SK-N-SH (cell line): ENCODE measurements around the gene TSC22D2. TPM values are rescaled to one million over a fixed set of nuclear protein-coding genes. Genes with fewer than 3 reads are reported as not detected.

Source experiments
- CTCF ChIA-PET: fragments of 300-600, 350-600 bp; formaldehyde crosslinking; extraction: SDS; loops from one replicate; lab custom pipeline; 2021; lab: Yijun Ruan, JAX
- POLR2A ChIA-PET: fragments of 350-600 bp; sonication (Branson Sonifier 250); formaldehyde crosslinking; extraction: SDS; loops from one replicate; lab custom pipeline; 2020; ENCODE audit warnings: antibody characterized with exemption, inconsistent platforms; lab: Yijun Ruan, JAX
- DNase-seq: peaks from one replicate; pipeline ENCODE4 v3.0.0; 2012
- H2AFZ ChIP-seq: fragments of 200-600 bp; sonication (generic); 2 replicates; pipeline ENCODE4 v1.8.1; 2016; ENCODE audit warnings: antibody characterized with exemption, mild to moderate bottlenecking, low read depth
- H3F3A ChIP-seq: fragments of 200-600 bp; sonication (generic); replicated peaks from 2 replicates; pipeline ENCODE3; 2016; ENCODE audit warnings: antibody characterized with exemption, mild to moderate bottlenecking; ENCODE audit not compliant: insufficient read depth
- H3K27ac ChIP-seq, 2 experiments: fragments of 200-500 bp in 1 of 2; fragments of 200-600 bp in 1 of 2; sonication (Bioruptor generic) in 1 of 2; sonication (generic), shearing (Covaris generic) in 1 of 2; 2 replicates each; pipeline versions ENCODE4 v1.5.1 to v1.6.1; 2014 to 2016; ENCODE audit warnings: low read depth in 2 of 2, inconsistent platforms in 1 of 2, low read length in 1 of 2, mild to moderate bottlenecking in 1 of 2, mixed read lengths in 1 of 2
- H3K27me3 ChIP-seq: fragments of 200-600 bp; sonication (generic), shearing (Covaris generic); 2 replicates; pipeline ENCODE4 v1.6.1; 2016; ENCODE audit warnings: mixed run types; ENCODE audit not compliant: insufficient read depth
- H3K36me3 ChIP-seq, 2 experiments: fragments of 200-500 bp in 1 of 2; fragments of 200-600 bp in 1 of 2; sonication (Bioruptor generic) in 1 of 2; sonication (generic) in 1 of 2; replicated peaks in 1 of 2; 2 replicates each; pipeline versions ENCODE3 to v1.5.1; 2014 to 2016; ENCODE audit warnings: low read length in 1 of 2, mild to moderate bottlenecking in 1 of 2; ENCODE audit not compliant: insufficient read depth in 2 of 2, control insufficient read depth in 1 of 2
- H3K4me1 ChIP-seq, 2 experiments: fragments of 200-500 bp in 1 of 2; fragments of 200-600 bp in 1 of 2; sonication (Bioruptor generic) in 1 of 2; sonication (generic), shearing (Covaris generic) in 1 of 2; 2 replicates each; pipeline versions ENCODE4 v1.5.1 to v1.6.1; 2014 to 2016; ENCODE audit warnings: low read depth in 1 of 2, low read length in 1 of 2, mixed run types in 1 of 2; ENCODE audit not compliant: insufficient read depth in 2 of 2, control insufficient read depth in 1 of 2
- H3K4me2 ChIP-seq: fragments of 200-600 bp; sonication (generic), shearing (Covaris generic); 2 replicates; pipeline ENCODE4 v1.6.1; 2017; ENCODE audit warnings: mixed run types
- H3K4me3 ChIP-seq, 2 experiments: fragments of 200-500 bp in 1 of 2; fragments of 200-600 bp in 1 of 2; sonication (Bioruptor generic) in 1 of 2; sonication (generic), shearing (Covaris generic) in 1 of 2; 2 replicates each; pipeline versions ENCODE4 v1.5.1 to v1.8.1; 2014 to 2016; ENCODE audit warnings: low read depth in 2 of 2, inconsistent platforms in 1 of 2, low read length in 1 of 2, mild to moderate bottlenecking in 1 of 2, mixed read lengths in 1 of 2, moderate library complexity in 1 of 2
- H3K79me2 ChIP-seq: fragments of 200-600 bp; sonication (generic); 2 replicates; pipeline ENCODE4 v1.8.1; 2017; ENCODE audit warnings: mild to moderate bottlenecking; ENCODE audit not compliant: insufficient read depth
- H3K9ac ChIP-seq: fragments of 200-600 bp; sonication (generic); 2 replicates; pipeline ENCODE4 v1.6.1; 2017; ENCODE audit warnings: mixed run types
- H3K9me2 ChIP-seq: fragments of 200-600 bp; sonication (generic); 2 replicates; pipeline ENCODE4 v1.6.1; 2017; ENCODE audit warnings: mixed run types
- H3K9me3 ChIP-seq: fragments of 200-600 bp; sonication (generic); 2 replicates; pipeline ENCODE4 v1.6.1; 2017; ENCODE audit warnings: mixed run types, mild to moderate bottlenecking, moderate library complexity
- H4K20me1 ChIP-seq: fragments of 200-600 bp; sonication (generic); 2 replicates; pipeline ENCODE4 v1.6.1; 2017; ENCODE audit warnings: mild to moderate bottlenecking, mixed run types; ENCODE audit not compliant: insufficient read depth
- ELF1 ChIP-seq: IDR thresholded peaks from 2 replicates; pipeline ENCODE4 v1.4.0; 2012
- EP300 ChIP-seq, 2 experiments: IDR thresholded peaks; 2 replicates each; pipeline versions ENCODE4 v1.4.0 to v1.6.1; 2012; ENCODE audit warnings: borderline replicate concordance in 1 of 2, low read depth in 1 of 2, low read length in 1 of 2
- EZH2phosphoT487 ChIP-seq: fragments of 200-600 bp; sonication (generic); IDR thresholded peaks from 2 replicates; pipeline ENCODE4 v1.6.1; 2017; ENCODE audit warnings: low read depth, mixed run types, mild to moderate bottlenecking, antibody characterized with exemption, moderate library complexity, borderline replicate concordance
- FOXJ3 ChIP-seq: sonication (generic); formaldehyde crosslinking; IDR thresholded peaks from 2 replicates; pipeline ENCODE4 v1.5.1; 2020; ENCODE audit warnings: mild to moderate bottlenecking, missing genetic modification reagents
- JUND ChIP-seq: IDR thresholded peaks from 2 replicates; pipeline ENCODE4 v1.4.0; 2012
- NFIC ChIP-seq: IDR thresholded peaks from 2 replicates; pipeline ENCODE4 v1.4.0; 2012; ENCODE audit warnings: borderline replicate concordance
- NRF1 ChIP-seq: IDR thresholded peaks from 2 replicates; pipeline ENCODE4 v1.6.1; 2012; ENCODE audit warnings: low read depth, mild to moderate bottlenecking, low read length
- RCOR1 ChIP-seq: fragments of 150-350 bp; IDR thresholded peaks from 2 replicates; pipeline ENCODE4 v1.6.1; 2017; ENCODE audit warnings: antibody characterized with exemption, low read length
- RXRA ChIP-seq: IDR thresholded peaks from 2 replicates; pipeline ENCODE4 v1.4.0; 2012; ENCODE audit warnings: low read depth, mild to moderate bottlenecking, borderline replicate concordance
- SIN3A ChIP-seq: IDR thresholded peaks from 2 replicates; pipeline ENCODE4 v1.6.1; 2012; ENCODE audit warnings: low read depth, mild to moderate bottlenecking, low read length, moderate library complexity, borderline replicate concordance
- SMC3 ChIP-seq: IDR thresholded peaks from 2 replicates; pipeline ENCODE4 v1.6.1; 2012; ENCODE audit warnings: low read depth, low read length, improper control_type of control experiment
- TCF12 ChIP-seq: IDR thresholded peaks from 2 replicates; pipeline ENCODE4 v1.4.0; 2012
- YY1 ChIP-seq: IDR thresholded peaks from 2 replicates; pipeline ENCODE4 v1.4.0; 2012; ENCODE audit warnings: low read depth, mild to moderate bottlenecking
- WGBS: methylation state at CpG from one replicate; pipeline ENCODE4 v1.1.6; 2017; ENCODE audit warnings: low lambda C conversion rate; 5-methylcytosine and 5-hydroxymethylcytosine counted together
- polyA plus RNA-seq, 3 experiments: library from polyadenylated mRNA; depleted of rRNA; stranded (reverse); fragments of >200 nt; gene quantifications; 2 replicates each; pipeline ENCODE4 v1.2.3, GENCODE V29; 2012
- TF ChIP-seq, protein P1 (sequence below): IDR thresholded peaks from 2 replicates; pipeline ENCODE4; 2012
- TF ChIP-seq, protein P2 (sequence below): fragments of 200-600 bp; sonication (generic); IDR thresholded peaks from 2 replicates; pipeline ENCODE4 v1.6.1; 2017; ENCODE audit warnings: antibody characterized with exemption, mild to moderate bottlenecking, moderate library complexity
- TF ChIP-seq, protein P3 (sequence below): fragments of 150-350 bp; IDR thresholded peaks from 2 replicates; pipeline ENCODE4 v1.6.1; 2017; ENCODE audit warnings: antibody characterized with exemption, low read length, low read depth, borderline replicate concordance
- TF ChIP-seq, protein P4 (sequence below): fragments of 150-350 bp; IDR thresholded peaks from 2 replicates; pipeline ENCODE4 v1.6.1; 2016; ENCODE audit warnings: mild to moderate bottlenecking, low read depth, low read length

Gene TSC22D2
- polyA plus RNA-seq, 1 of the 3 experiments (the other 2 are of a cell fraction) = 4.8 TPM

DNA sequence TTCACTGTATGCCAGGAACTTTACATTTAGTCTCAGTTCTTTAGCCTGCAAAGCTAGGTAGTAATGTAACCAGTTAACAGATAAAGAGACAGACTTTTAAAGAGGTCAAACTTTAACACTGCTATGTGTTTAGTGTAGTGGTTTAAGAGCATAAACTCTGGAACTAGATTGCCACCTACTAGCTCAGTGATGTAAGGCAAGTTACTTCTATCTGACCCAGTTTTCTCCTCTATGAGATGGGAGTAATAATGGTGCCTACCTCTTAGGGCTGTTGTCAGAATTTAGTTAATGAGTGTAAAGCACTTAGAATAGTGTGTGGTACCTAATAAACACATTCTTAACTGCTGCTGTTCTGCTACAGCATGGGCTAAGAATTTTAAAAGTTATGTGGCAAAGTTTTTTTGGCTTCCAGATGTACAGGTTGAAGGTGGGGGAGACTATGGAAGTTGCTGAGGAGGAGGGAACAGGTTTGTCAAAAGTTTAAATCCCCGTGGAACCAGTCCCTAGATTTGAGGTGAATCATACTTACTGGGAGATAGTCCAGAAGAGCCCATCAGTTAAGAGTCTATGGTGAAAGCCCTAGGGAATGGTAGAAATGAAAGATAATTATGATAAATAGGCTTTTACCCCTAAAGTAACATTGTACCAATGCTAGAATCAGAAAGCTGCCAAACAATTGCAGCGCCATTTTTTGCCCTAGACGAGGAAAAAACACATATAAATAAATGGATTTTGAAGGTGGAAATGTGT, 13.9 kb downstream of the TSC22D2 start:
- no peaks in the 10 kb centered on the region for H3K9me2 ChIP-seq
- peak overlapping the region; percentile 28; the same call in 1 of the 2 replicates for H3K4me2 ChIP-seq
- TF ChIP-seq, protein P1, sequence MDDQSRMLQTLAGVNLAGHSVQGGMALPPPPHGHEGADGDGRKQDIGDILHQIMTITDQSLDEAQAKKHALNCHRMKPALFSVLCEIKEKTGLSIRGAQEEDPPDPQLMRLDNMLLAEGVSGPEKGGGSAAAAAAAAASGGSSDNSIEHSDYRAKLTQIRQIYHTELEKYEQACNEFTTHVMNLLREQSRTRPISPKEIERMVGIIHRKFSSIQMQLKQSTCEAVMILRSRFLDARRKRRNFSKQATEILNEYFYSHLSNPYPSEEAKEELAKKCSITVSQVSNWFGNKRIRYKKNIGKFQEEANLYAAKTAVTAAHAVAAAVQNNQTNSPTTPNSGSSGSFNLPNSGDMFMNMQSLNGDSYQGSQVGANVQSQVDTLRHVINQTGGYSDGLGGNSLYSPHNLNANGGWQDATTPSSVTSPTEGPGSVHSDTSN = peak; percentile 82
- TF ChIP-seq YY1 = peak; percentile 62; the same call in 1 of the 2 replicates
- TF ChIP-seq RXRA = peak; percentile 36; the same call in 1 of the 2 replicates
- TF ChIP-seq, protein P2, sequence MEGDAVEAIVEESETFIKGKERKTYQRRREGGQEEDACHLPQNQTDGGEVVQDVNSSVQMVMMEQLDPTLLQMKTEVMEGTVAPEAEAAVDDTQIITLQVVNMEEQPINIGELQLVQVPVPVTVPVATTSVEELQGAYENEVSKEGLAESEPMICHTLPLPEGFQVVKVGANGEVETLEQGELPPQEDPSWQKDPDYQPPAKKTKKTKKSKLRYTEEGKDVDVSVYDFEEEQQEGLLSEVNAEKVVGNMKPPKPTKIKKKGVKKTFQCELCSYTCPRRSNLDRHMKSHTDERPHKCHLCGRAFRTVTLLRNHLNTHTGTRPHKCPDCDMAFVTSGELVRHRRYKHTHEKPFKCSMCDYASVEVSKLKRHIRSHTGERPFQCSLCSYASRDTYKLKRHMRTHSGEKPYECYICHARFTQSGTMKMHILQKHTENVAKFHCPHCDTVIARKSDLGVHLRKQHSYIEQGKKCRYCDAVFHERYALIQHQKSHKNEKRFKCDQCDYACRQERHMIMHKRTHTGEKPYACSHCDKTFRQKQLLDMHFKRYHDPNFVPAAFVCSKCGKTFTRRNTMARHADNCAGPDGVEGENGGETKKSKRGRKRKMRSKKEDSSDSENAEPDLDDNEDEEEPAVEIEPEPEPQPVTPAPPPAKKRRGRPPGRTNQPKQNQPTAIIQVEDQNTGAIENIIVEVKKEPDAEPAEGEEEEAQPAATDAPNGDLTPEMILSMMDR = no peak
- TF ChIP-seq EP300 (IDR thresholded peaks at IDR 0.05; ENCODE audit: borderline replicate concordance in 1 of 2, low read depth in 1 of 2, low read length in 1 of 2) = peak in 1 of 2 experiments; percentile 39; a peak in 1 of 4 replicates
- peak; percentile 70 for TF ChIP-seq NFIC
- TF ChIP-seq RCOR1 = no peak
- 0 out of 2 replicates have a peak, but pooled peaks have one; percentile 25 for TF ChIP-seq SIN3A
- TF ChIP-seq TCF12 = peak; percentile 53
- TF ChIP-seq, protein P3, sequence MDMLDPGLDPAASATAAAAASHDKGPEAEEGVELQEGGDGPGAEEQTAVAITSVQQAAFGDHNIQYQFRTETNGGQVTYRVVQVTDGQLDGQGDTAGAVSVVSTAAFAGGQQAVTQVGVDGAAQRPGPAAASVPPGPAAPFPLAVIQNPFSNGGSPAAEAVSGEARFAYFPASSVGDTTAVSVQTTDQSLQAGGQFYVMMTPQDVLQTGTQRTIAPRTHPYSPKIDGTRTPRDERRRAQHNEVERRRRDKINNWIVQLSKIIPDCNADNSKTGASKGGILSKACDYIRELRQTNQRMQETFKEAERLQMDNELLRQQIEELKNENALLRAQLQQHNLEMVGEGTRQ = no peak
- peak; percentile 38; the same call in 1 of the 2 replicates for TF ChIP-seq JUND
- H3K27me3 ChIP-seq = no peaks in the 10 kb centered on the region
- H3K4me3 ChIP-seq = no peak overlapping the region
- peaks cover 68% of the 10 kb centered on the region for H4K20me1 ChIP-seq
- peak overlapping the region in 1 of 2 experiments; percentile 57; a peak in 2 of 4 replicates for H3K27ac ChIP-seq
- H3K36me3 ChIP-seq = peaks cover 36 to 46% of the 10 kb centered on the region in 2 experiments
- ChIA-PET POLR2A (no interaction called here), CTCF (interaction anchor here (1.4 kb wide), 1 partner anchor 118 kb away, joined by 4 read pairs; no protein-coding TSS in a partner anchor)
- H2AFZ ChIP-seq = no peak overlapping the region
- H3K4me1 ChIP-seq = peaks cover 0 to 40% of the 10 kb centered on the region in 2 experiments; a peak in 2 of 4 replicates
- peaks cover 100% of the 10 kb centered on the region for H3K79me2 ChIP-seq
- no peak overlapping the region for H3K9ac ChIP-seq
- peak; percentile 5 for DNase-seq
- WGBS = 30% methylated on average over 3 of the region's 3 CpGs
- H3K9me3 ChIP-seq = no peaks in the 10 kb centered on the region
- peaks cover 17% of the 10 kb centered on the region for H3F3A ChIP-seq

DNA sequence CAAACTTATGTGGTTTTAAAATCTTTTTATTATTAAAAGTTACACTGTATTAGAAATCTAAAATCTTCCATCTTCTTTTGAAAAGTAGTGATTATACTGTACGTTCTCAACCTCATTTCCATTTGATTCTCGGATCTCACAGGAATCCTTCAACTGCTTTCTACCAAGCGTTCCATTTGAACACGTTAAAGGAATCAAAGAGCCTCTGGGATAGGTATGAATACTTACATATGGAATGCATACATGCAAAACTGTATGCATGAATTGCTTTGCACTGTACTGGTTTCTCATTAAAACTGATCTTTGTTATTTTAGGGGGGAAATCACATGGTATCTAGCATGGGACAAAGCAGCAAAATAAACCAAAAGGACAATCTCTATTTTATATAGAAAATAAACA, 14.8 kb downstream of the TSC22D2 start:
- TF ChIP-seq NRF1 (no peak), FOXJ3 (CRISPR knock-in tag) (no peak), EZH2phosphoT487 (no peak), SMC3 (no peak), ELF1 (no peak), SIN3A (no peak)
- TF ChIP-seq, protein P4, sequence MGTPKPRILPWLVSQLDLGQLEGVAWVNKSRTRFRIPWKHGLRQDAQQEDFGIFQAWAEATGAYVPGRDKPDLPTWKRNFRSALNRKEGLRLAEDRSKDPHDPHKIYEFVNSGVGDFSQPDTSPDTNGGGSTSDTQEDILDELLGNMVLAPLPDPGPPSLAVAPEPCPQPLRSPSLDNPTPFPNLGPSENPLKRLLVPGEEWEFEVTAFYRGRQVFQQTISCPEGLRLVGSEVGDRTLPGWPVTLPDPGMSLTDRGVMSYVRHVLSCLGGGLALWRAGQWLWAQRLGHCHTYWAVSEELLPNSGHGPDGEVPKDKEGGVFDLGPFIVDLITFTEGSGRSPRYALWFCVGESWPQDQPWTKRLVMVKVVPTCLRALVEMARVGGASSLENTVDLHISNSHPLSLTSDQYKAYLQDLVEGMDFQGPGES = no peak
- Histone ChIP-seq H3K4me2 (no peak overlapping the region), H3K4me3 (no peak overlapping the region), H3K27me3 (no peaks in the 10 kb centered on the region), H2AFZ (no peak overlapping the region), H3K9ac (no peak overlapping the region), H3K27ac (no peak overlapping the region; a peak in 1 of 4 replicates), H3F3A (peaks cover 17% of the 10 kb centered on the region), H3K36me3 (peaks cover 33 to 40% of the 10 kb centered on the region in 2 experiments), H3K79me2 (peaks cover 100% of the 10 kb centered on the region), H4K20me1 (peaks cover 62% of the 10 kb centered on the region), H3K9me2 (no peaks in the 10 kb centered on the region), H3K9me3 (no peaks in the 10 kb centered on the region), H3K4me1 (peaks cover 0 to 36% of the 10 kb centered on the region in 2 experiments; a peak in 2 of 4 replicates)
- ChIA-PET POLR2A (no interaction called here), CTCF (no interaction called here)
- 97% methylated on average over 4 of the region's 4 CpGs for WGBS
- no peak for DNase-seq
